Stomach (tissue), 9 donors: Measurements from ENCODE around the gene C4BPA. TPM values are rescaled to one million over a fixed set of nuclear protein-coding genes. Genes with fewer than 3 reads are reported as not detected.
A peak's percentile ranks its signal among the peaks of the same experiment; 100 is the strongest.

Experiments used
- DNase-seq, 2 donors: peaks; one replicate each; pipeline versions ENCODE4 v3.0.0 to v3.0.0-alpha.2; 2013 to 2019
- H3K27ac ChIP-seq, 5 donors: fragments of 200-600 bp in 4 of 5; sonication (generic) in 4 of 5; one replicate each; pipeline ENCODE4 v1.5.1; 2013 to 2019; ENCODE audit warnings: mild to moderate bottlenecking in 1 of 5, moderate library complexity in 1 of 5
- H3K27me3 ChIP-seq, 3 donors: fragments of 200-600 bp; sonication (generic); one replicate each; pipeline ENCODE4 v1.5.1; 2017 to 2019; ENCODE audit warnings: mixed run types in 1 of 3
- H3K36me3 ChIP-seq, 4 donors: fragments of 200-600 bp; sonication (generic); 1 replicate in 3 of 4; 2 replicates in 1 of 4; pipeline ENCODE4 v1.5.1; 2016 to 2019
- H3K4me1 ChIP-seq, 4 donors: fragments of 200-600 bp; sonication (generic); one replicate each; pipeline ENCODE4 v1.5.1; 2016 to 2019
- H3K4me3 ChIP-seq, 4 donors: fragments of 200-600 bp; sonication (generic) in 3 of 4; one replicate each; pipeline ENCODE4 v1.5.1; 2016 to 2019; ENCODE audit warnings: mild to moderate bottlenecking in 1 of 4
- H3K9me3 ChIP-seq, 4 donors: fragments of 200-600 bp; sonication (generic); one replicate each; pipeline ENCODE4 v1.5.1; 2016 to 2019
- EP300 ChIP-seq: sonication (generic); formaldehyde crosslinking; IDR thresholded peaks from one replicate; pipeline ENCODE4 v1.6.1; 2017; ENCODE audit warnings: antibody characterized with exemption
- POLR2A ChIP-seq, 4 donors: fragments of 450-650 bp; IDR thresholded peaks; one replicate each; pipeline ENCODE4 v1.6.1; 2016; ENCODE audit warnings: antibody characterized with exemption in 4 of 4, control low read depth in 2 of 4, mild to moderate bottlenecking in 1 of 4, moderate library complexity in 1 of 4
- POLR2AphosphoS5 ChIP-seq, 3 donors: sonication (generic); formaldehyde crosslinking; IDR thresholded peaks; one replicate each; pipeline ENCODE4 v1.6.1; 2016; ENCODE audit warnings: antibody characterized with exemption in 3 of 3
- WGBS, 5 donors: extraction: QIAGEN DNeasy Blood & Tissue Kit in 3 of 5; methylation state at CpG; one replicate each; pipeline versions ENCODE4 v1.1.5 to v1.1.7; 2013 to 2018; 5-methylcytosine and 5-hydroxymethylcytosine counted together
- intact Hi-C: fragments of 100-400 bp; cut with DNase I; formaldehyde crosslinking; loops from one replicate; pipeline ENCODE4 v1.15.1; 2023; ENCODE audit warnings: low total_unique reads
- polyA plus RNA-seq, 3 donors: library from polyadenylated mRNA; stranded (reverse); fragments of 200-250 nt; gene quantifications; one replicate each; pipeline ENCODE4 v1.2.3, GENCODE V29; 2013
- total RNA-seq, 5 donors: library from RNA; depleted of rRNA; stranded (reverse); fragments of >200 nt; gene quantifications; one replicate each; pipeline versions ENCODE4 v1.1.0 to v1.2.3, GENCODE V29; 2014 to 2016
- TF ChIP-seq, protein P1 (sequence below), 7 experiments: fragments of 450-650 bp in 4 of 7; fragments of 200-600 bp in 3 of 7; sonication (generic) in 3 of 7; IDR thresholded peaks; one replicate each; pipeline ENCODE4 v1.5.1; 2016 to 2019; ENCODE audit warnings: antibody characterized with exemption in 7 of 7, control low read depth in 2 of 7, mild to moderate bottlenecking in 1 of 7
- donor health status: healthy with polysubstance abuse.
- donor health status: Bipolar disorder and iron deficiency.
- donor health status: healthy.

The C4BPA gene
- total and polyA plus RNA-seq, 8 donors: 1.2 to 24.6 (median 2.5) TPM; not detected in 5

DNA sequence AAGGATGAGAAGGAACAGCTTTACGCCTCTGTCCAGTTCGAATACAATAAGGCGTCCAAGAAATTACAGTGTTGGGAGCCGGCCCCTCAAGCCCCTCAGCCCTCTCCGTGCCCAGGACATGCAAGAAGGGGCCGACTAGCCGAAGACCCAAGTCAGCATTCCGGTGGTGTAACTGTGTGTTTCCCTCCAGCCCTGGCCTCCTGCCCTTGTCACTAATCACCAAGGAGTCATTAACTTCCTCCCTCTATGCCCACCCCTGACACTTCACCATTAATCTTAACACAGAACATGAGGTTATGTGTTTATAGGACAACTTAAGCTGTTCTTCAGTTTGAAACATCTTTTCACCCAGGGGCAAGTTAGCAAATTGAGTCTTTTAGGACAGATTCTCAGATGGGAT is 31.8 kb upstream of the C4BPA start:
- Histone ChIP-seq H3K4me3 (no peak overlapping the region), H3K27ac (no peak overlapping the region), H3K9me3 (no peaks in the 10 kb centered on the region), H3K36me3 (peaks cover 44 to 86% (median 80%) of the 10 kb centered on the region in 4 donors), H3K4me1 (peaks cover 0 to 32% (median 7%) of the 10 kb centered on the region in 4 donors), H3K27me3 (no peaks in the 10 kb centered on the region)
- WGBS, 5 donors: 69 to 91% (median 83%) methylated on average over 8 of the region's 8 CpGs
- TF ChIP-seq, protein P1, sequence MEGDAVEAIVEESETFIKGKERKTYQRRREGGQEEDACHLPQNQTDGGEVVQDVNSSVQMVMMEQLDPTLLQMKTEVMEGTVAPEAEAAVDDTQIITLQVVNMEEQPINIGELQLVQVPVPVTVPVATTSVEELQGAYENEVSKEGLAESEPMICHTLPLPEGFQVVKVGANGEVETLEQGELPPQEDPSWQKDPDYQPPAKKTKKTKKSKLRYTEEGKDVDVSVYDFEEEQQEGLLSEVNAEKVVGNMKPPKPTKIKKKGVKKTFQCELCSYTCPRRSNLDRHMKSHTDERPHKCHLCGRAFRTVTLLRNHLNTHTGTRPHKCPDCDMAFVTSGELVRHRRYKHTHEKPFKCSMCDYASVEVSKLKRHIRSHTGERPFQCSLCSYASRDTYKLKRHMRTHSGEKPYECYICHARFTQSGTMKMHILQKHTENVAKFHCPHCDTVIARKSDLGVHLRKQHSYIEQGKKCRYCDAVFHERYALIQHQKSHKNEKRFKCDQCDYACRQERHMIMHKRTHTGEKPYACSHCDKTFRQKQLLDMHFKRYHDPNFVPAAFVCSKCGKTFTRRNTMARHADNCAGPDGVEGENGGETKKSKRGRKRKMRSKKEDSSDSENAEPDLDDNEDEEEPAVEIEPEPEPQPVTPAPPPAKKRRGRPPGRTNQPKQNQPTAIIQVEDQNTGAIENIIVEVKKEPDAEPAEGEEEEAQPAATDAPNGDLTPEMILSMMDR (IDR thresholded peaks at IDR 0.05): no peak
- TF ChIP-seq POLR2AphosphoS5 (IDR thresholded peaks at IDR 0.05) (no peak), EP300 (no peak), POLR2A (IDR thresholded peaks at IDR 0.05) (no peak)
- no peak for DNase-seq
- intact Hi-C loops: no loop called here

DNA sequence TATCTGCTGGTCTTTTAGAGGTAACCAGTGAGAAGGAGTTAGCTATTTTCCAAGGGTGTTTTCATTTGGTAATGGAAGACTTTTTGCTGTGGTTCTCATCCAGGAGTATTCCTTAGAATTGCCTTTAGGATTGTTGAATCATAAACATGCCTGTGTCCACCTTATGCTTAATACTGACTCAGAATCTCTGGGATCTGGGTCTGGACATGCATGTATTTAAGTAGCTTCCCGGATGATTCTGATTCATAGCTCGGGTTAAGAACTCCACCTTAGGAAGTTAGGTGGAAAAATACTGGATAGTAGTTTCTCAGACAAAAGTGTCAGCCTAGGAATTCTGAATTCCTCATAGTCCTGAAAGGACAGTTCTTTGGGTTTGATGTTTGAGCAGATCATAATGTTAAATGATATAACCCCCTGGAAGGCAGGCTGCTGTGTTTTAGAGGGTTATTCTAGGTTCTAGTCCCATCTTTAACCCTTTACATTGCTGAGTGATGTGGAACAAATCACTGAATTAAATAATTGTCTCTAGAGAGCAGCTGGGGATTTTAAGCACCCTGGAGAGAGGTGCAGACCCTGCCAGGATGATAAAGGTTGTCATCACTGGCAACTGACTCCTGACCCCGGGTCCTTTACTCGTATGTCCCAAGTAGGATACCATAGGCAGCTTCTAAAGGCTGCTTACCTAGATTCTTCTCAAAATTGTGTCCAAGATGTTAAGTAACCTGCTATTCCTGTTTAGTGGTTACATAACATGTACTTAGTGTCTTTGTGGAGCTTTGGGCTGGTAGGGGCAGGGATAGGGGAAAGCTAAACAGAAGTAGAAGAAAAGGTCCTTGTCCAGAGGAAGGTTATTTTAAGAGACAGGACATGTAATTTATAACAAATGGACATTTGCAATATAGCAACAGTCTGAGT is 29.9 kb upstream of the C4BPA start:
- no peak overlapping the region for H3K27ac ChIP-seq
- no peak for DNase-seq
- H3K4me3 ChIP-seq: no peak overlapping the region
- H3K4me1 ChIP-seq: peaks cover 0 to 30% (median 7%) of the 10 kb centered on the region in 4 donors
- H3K27me3 ChIP-seq: no peaks in the 10 kb centered on the region
- peaks cover 35 to 73% (median 66%) of the 10 kb centered on the region in 4 donors for H3K36me3 ChIP-seq
- no peaks in the 10 kb centered on the region for H3K9me3 ChIP-seq
- TF ChIP-seq POLR2A (IDR thresholded peaks at IDR 0.05) (no peak), POLR2AphosphoS5 (IDR thresholded peaks at IDR 0.05) (no peak), EP300 (no peak)
- TF ChIP-seq, protein P1 (IDR thresholded peaks at IDR 0.05): no peak
- intact Hi-C loops: no loop called here
- 76 to 89% (median 84%) methylated on average over 4 of the region's 4 CpGs for WGBS, 5 donors

DNA sequence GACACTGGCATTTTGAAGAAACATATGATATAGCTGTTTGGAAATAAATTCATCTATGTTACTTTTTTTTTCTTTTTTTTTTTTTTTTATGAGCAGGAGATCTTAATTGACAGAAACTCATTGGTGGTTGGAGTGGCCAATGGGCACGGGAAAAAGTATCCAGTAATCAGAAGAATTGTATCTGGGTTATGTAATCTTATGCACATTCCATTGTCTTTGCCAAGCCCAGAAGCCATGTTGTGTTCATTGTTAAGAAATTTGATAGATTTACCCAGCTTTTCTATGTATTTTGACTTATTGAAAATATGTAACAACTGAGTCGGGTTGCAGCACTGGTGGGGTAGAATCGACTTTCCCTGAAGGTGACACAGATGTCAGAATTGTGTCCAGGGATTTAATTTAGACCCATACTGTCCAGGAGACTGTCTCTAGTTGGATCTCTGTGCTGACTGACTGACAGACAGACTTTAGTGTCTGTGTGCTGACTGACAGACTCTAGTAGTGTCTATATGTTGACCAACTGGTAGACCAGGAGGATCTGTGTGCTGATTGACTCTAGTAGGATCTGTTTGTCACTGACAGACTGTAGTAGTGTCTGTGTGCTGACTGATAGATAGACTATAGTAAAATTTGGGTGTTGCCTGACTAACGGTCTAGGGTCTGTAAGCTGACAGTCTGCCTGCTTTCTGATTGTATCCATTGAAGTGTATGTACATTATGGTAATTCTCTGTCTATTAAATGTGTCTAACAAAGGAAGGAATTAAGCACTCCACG is 27.7 kb upstream of the C4BPA start:
- TF ChIP-seq EP300: no peak
- TF ChIP-seq POLR2AphosphoS5 (IDR thresholded peaks at IDR 0.05): no peak
- TF ChIP-seq, protein P1 (IDR thresholded peaks at IDR 0.05): no peak
- no peak for TF ChIP-seq POLR2A (IDR thresholded peaks at IDR 0.05)
- Histone ChIP-seq H3K27me3 (no peaks in the 10 kb centered on the region), H3K4me3 (no peak overlapping the region), H3K36me3 (peaks cover 13 to 59% (median 52%) of the 10 kb centered on the region in 4 donors), H3K4me1 (peaks cover 0 to 24% (median 7%) of the 10 kb centered on the region in 4 donors), H3K9me3 (no peaks in the 10 kb centered on the region), H3K27ac (peak overlapping the region in 2 of 5 donors; percentile 35 to 56)
- DNase-seq: no peak
- WGBS, 5 donors: 59 to 69% (median 62%) methylated on average over 5 of the region's 5 CpGs
- intact Hi-C loops: no loop called here

DNA sequence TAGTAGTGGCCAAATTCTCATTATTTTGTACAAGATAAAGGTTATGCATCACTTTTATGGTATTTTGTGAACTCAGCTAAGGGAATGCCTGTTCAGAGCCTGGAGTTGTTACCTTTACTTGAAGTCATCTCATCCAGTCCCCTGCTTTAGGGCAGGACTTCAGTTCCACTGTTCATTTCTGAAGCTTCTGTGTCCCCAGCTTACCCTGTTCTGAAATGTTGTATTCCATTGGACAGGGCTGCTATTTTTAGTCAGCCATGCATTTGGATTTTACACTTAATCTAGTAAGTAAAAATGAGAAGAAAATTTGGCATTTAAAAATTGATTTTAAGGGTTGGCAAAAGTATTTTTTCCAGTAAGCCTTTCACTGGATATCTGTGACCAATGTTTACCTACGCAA is 27.0 kb upstream of the C4BPA start:
- WGBS, 5 donors: 49 to 78% (median 63%) methylated on average over 1 of the region's 1 CpG
- no peak for DNase-seq
- Histone ChIP-seq H3K4me1 (peaks cover 0 to 24% (median 7%) of the 10 kb centered on the region in 4 donors), H3K27ac (peak overlapping the region in 4 of 5 donors; percentile 35 to 60 (median 49)), H3K4me3 (no peak overlapping the region), H3K36me3 (peaks cover 7 to 53% (median 46%) of the 10 kb centered on the region in 4 donors), H3K9me3 (no peaks in the 10 kb centered on the region), H3K27me3 (no peaks in the 10 kb centered on the region)
- TF ChIP-seq POLR2AphosphoS5 (IDR thresholded peaks at IDR 0.05): no peak
- TF ChIP-seq POLR2A (IDR thresholded peaks at IDR 0.05): no peak
- TF ChIP-seq EP300: no peak
- TF ChIP-seq, protein P1 (IDR thresholded peaks at IDR 0.05): no peak
- intact Hi-C loops: no loop called here
